HG03095 (cell line): Measurements from ENCODE around the gene TFF1.

Source experiments
- ATAC-seq: cut with Tn5 transposase; IDR thresholded peaks from one replicate; pipeline ENCODE4 v1.9.1; 2021; ENCODE audit warnings: moderate library complexity; ENCODE audit not compliant: unreplicated experiment

The TFF1 gene

DNA sequence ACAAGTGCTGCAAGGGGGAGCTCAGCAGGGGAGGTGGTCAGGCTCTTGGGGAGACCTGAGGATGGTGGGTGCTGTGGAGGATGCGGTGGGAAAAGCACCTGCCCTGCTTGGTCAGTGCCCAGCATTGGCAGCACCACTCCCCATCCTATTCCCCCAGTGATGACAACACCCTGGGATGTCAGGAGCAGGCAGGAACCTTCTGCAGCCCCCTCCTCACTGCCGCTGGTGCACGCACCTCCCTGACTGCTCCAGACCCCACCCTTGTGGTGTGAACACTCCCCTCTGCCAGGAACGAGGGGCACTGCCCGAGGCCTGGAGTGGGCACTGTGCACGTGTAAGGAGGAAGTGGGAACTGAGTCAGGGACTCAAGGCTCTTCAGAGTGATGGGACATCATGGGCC is 17.0 kb upstream of the TFF1 start:
- ATAC-seq = no peak

DNA sequence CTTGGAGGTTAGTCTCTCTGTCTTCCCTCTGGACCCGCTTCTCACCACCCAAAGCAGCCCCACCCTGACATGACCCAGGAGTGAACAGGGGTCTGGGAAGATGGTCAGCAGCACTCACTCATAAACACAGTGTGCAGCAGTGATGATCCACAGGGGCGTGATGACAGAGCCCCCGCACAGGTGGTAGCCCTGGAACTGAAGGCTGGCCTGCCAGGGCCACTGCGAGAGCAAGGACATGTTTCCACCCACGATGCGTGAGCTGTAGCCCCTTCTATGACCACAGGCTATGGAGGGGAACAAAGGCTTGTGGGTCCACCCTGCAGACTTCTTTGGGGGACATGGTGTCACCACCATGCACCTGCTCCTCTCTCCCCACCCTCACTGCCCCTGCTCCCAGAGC is 16.6 kb upstream of the TFF1 start:
- ATAC-seq = no peak

DNA sequence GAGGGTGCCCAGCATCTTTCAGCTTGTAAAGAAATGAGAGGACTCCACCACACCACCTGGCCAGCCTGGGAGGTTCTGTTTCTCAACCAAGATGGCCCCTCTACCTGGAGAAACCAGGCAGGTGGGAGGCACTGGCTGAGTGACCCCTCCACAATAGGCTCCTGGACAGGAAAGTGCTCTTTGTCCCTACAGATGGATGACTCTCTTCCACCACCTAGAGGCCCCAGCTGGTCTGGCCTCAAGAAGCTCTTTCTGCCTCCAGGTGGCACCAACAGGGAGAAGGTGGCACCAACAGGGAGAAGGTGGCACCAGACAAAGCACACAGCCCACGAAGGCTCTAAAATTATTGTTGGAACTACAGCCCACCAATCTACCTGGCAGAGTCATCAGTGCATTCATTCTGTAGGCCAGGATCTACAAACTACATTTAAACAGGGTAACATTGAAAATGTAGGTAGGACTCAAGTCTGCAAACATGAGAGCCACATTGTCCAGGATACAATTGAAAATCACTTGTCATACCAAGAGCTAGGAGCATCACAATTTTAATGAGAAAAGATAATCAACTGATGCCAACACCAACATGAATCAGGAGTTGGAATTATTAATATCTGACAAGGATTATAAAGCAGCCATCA is 15.1 kb upstream of the TFF1 start:
- no peak for ATAC-seq

DNA sequence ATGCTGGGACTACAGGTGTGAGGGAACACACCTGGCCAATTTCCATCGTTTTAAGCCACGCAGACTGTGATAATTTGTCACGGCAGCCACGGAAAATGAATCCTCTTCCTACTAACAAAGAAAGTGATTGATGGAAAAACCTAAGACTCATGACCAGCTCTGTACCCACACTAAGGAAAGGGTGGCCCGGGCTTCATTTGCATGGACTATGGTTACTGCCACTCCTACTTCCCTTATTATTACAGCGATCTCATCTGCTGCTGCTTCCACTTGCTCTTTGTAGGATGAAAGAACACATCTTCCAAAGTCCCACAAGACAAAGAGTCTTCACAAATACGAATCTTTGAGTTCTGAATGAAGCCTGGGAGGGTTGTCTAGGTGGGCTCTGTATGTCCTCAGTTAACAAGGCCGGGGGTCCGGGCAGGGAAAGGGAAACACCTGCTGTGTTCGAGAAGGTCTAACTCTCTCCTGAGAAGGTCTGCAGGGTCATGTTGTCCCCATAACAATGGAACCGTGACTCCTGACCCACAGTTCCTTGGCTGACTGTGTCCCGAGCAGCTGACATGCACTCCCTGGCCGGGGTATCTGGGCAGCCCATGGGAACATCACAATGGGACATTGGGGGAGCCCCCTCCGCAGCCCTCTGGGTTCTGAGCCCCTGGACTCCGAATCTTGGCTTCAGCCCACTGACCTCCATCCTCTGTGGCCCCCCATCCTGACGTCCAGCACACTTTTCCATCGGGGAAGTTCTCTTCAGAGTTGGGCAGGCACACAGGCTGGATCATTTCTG is 13.3 kb upstream of the TFF1 start:
- ATAC-seq = no peak

DNA sequence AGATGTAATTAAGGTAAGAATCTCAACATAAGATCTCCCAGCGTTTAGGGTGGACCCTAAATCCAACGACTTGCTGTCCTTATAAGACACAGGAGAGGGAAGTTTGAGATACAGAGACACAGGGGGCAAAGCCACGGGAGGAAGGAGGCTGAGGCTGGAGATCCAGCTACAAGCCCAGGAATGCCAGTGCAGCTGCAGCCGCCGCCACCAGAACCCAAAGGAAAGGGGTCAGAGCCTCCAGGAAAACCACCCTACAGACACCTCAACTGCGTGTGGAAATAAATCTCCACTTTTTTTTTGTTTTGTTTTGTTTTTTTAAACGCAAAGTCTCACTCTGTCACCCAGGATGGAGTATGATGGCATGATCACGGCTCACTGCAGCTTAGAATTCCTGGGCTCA is 12.1 kb upstream of the TFF1 start:
- ATAC-seq = no peak

DNA sequence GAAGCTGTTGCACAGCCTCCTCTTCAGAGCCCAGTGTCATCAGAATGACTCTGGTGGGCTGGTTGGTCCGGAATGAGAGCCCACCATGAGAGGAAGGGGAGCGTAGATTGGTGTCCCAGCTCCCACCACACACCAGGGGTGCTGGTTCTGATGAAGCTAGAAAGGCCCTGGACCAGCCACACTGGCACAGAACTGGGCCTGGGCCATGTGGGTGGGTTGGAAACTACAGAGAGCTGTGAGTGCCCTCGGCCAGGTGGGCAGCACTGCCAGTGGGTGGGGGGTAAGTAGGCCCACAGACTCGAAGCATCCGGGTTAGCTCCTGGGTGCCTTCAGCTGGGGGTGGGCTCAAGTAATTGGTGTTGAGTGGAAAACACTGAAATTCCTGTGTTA is 11.6 kb upstream of the TFF1 start:
- no peak for ATAC-seq

DNA sequence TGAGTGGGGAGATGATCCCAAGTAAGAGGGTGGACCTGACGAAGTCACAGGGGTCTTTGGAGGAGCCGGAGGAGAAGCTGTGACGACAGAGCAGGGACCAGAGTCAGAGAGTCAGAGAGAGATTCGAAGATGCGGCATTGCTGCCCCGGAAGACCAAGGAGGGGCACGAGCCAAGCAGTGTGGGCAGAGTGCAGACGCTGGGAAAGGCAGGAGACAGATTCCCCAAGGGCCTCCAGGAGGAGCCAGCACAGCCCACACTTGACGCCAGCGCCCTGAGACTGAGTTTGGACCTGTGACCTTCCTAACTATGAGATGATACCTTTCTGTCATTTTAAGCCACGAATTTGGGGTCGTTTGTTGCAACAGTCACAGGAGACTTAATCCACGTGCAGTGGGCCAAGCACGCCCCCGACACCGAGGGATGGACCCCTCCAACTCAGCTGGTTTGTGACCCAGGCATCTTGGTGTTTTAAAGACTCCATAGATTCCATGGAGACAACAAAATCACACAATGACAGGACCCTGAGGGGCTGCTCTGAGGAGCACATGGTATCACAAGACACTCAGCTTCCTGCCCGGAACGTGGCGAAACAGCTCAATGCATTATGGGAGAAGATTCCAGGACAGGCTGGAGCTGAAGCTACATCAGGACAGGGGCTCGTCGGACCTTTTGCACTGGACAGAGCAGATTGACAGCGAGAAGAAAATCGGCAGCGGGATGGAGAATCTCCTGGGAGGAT is 11.0 kb upstream of the TFF1 start:
- no peak for ATAC-seq

DNA sequence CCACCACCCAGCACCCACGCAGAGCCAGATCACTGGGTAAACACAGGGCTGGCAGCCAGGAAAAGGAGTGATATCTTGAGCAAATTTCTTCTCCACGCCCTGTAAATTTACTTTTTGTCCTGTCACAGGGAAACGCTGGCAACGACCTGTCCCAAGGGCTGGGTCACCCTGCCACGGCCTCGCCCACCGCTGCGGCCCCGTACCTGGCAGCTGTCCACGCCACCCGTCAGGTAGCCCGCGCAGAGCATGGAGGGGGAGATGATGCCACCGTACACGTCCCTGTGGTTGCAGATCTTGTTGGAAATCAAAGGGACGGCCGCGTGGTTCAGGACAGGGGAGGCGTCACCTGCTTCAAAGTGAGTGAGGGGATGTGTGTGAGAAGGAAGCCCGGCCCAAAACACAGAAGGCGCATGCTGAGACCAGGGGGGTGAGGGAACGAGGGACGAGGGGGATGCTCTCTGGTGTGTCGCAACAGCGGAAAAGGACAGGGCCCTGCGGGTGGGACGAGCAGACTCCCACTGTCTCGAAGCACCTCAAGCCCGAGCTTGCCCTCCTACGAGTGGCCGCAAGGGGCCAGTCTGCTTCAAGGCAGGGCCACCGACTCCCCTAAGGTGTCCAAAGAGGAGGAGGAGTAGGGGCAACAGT is 10.1 kb upstream of the TFF1 start:
- no peak for ATAC-seq

DNA sequence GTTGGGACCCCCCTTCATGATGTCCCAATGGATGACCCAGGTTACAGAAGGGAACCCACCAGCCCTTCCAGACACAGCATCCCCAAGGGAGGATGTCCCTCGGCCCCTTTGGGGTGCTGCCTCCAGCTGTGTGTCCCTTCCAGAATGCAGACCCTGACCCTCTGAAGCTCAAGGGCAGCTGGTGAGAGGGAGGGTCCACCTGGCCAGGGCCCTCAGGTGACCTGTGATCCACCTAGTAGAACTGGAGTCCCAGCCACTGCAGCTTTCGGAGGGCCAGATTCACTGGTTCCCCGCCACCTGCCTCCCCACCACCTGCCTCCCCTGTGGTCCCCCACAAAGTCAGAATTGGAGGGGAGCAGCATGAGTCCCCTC is 9.6 kb upstream of the TFF1 start:
- no peak for ATAC-seq

DNA sequence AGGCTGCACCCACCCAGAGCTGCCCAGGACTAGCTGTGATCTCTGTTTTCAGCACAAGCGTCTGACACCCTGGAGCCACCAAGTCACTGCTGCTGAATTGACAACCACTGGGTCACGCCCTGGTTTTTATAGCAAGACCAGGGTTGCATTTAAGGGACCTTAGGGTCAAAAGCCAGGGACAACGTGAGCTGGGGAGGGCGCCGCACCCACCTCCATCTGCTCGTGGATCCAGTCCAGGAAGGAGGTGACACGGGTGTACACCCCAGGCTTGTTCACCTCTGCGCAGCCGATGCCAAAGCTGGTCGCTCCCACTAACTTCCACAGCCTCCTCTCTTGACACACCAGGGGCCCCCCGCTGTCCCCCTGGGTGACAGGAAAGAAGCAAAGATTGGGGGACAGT is 9.2 kb upstream of the TFF1 start:
- no peak for ATAC-seq

DNA sequence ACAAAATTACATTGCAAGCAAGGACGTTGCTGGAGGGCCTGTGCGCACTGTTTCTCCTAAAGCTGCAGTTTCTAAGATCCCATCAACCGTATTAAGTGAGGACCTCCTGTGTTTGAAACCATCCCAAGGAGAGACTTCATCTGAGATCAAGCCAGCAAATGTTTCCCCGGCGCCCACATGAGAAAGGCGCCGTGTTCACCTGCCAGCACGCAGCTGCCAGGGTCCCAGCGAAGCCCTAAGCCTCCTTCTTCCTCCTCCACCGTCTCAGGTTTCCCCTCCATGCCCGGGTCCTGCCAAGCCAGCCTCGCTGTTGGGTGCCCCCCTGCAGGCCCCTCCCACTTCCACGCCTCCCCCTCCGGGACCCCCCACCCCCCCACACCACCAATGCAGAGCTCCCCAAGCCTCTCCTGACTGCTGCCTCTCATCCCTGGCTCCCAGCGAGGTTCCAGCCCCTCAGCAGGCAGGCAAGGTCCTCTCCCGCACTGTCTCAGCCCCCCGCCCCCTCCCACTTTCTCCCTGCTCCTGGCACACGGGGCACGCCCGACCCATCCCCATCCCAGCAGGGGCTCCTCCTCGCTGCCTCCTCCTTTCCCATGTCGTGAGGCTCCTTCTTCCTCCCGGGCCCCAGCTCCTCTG is 8.6 kb upstream of the TFF1 start:
- no peak for ATAC-seq

DNA sequence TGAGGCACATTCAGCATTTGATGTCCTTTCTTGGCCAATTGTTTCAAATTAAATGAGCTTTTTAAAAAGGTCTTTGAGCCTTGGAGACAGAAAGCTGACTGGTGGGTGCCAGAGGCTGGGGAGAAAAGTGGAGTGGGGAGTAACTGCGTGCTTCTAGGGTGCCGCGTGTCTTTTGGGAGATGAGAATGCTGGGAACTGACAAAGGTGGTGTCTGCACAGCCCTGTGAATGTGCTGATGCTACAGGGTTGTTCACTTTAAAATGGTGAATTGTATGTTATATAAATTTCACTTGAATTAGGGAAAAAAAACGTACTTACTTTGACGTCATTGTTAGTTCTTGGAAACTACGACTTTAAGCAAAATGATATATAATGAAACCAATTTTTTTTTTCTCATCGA is 8.1 kb upstream of the TFF1 start:
- no peak for ATAC-seq

DNA sequence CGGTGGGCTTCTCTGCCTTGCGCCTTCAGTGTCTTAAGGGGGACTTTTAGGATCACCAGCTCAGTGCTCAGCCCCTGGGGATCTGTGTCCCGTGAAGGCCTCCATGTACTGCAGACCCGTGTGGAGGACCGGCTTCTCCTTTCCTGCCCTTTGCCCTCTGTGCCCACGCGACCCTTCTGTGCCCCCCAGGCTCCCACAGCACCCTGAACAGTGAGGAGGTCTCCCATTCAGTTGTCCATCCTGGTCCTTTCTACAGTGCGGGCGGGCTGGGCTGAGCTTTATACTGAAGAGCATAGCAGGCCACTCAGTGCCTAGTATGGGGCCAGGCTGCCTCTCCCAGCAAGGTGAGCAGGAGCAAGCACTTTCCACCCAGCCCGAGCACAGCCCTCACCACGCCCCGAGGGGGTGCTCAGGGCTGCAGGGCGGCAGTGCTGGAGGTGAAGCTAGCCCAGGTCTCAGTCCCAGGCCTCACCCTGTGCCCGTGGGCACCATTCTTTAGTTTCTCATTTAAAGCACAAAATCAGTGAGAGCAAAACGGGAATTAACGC is 7.6 kb upstream of the TFF1 start:
- no peak for ATAC-seq

DNA sequence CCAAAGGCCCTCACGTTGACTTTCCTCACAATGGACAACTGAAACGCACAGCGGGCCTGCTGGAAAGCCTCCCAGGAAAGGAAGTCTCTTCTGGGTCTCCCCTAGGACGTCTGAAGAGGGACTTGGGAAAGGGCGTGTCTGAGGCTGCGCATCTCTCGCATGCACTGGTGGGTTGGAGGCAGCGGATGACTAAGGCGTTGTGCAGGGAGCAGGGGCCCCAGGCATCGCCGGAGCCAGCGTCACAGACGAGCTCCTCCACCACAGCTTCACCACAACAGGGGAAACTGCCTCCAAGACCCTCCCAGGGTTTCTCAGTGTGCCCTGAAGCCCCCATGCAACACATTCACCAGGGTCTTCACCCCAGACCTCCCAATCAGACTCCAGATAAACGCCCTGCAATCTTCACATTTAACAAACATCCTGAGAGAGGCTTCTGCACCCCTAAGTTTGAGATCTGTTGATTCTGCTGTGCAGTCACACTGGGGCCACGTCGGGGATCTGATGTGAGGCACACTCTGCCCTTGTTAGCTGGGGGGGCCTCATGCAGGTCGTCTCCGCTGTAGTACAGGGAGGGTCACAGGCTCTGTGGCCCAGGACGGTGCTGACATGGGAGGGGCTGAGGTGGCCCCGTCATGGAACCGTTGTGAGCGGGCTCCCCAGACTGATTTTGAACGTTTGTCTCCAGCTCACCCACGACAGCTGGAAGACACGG is 7.0 kb upstream of the TFF1 start:
- ATAC-seq = no peak

DNA sequence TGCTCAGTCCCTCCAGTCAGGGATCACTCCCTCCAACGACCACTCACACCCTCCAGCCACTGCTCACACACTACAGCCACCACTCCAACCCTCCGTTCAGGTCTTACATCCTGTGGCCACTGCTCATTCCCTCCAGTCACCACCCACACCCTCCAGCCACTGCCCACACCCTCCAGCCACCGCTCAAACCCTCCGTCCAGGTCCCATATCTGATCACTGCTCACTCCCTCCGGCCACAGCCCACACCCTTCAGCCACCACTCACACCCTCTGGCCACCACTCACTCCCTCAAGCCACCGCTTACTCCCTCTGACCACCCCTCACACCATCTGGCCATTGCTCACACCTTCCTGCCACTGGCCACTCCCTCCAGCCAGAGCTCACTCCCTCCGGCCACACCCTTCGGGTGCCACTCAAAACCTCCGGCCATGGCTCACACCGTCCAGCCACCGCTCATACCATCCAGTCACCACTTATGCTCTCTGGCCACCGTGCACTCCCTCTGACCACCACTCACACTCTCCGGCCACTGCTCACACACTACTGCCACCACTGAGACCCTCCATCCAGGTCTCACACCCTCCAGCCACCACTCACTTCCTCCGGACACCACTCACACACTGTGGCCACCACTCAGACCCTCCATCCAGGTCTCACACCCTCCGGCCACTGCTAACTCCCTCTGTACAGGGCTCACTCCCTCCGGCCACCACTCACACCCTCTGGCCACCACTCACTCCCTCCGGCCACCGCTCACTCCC is 4.7 kb upstream of the TFF1 start:
- no peak for ATAC-seq

DNA sequence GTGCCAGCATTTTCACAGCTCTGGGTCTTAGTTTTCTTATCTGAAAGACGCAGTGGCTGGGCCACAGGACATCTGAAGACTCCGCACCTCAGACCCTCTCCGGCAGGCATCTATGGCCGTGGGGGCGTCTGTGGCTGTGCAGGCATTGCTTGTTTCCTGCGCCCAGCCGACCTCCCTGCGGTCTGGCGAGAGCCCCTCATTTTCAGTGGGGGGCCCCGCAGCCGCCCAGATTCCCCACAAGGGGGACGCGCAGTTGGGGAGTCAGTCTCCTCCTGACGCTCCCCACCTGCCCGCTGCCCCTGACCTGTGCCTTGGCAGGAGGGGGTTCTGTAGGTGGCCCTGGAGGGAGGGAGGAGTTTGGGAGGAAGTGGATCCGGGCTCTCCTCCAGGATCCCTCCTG is 3.5 kb upstream of the TFF1 start:
- ATAC-seq = no peak

DNA sequence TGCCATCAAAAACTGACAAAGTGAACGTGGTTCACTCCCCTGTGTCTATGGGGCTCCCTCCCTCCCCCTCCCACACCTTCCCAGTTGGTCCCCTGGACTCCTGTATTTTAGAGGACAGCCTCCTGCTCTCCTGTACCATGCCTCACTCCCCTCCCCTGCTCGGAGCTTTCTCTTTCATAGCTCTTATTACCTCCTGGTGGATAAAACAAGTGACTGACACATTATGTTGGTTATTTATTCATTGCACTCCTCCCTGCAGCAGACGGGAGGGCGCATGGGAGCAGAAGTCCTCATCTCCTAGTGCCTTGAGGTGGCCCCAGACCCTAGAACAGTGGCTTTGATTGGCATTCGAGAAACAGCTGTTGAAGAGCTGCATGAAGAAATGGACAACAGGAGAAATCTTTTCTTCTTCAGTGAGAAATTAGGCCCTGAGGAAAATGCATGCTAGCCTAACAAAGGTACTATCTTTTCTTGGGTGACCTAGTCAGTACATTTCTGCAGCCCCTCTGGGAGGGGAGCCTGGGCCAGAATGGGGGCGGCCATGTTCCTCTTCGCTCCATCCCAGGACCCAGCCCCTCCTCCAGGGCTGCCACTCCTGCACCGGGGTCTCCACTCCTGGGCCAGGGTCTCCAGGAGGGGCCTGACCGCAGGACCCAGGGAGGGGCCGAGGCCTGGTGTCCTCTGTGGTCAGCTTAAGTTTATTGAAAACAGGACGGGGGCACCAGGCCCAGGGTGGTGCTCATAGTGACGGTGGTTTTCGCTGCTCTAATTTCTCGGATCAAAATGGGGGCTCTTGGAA is 1.2 kb upstream of the TFF1 start:
- ATAC-seq = no peak

DNA sequence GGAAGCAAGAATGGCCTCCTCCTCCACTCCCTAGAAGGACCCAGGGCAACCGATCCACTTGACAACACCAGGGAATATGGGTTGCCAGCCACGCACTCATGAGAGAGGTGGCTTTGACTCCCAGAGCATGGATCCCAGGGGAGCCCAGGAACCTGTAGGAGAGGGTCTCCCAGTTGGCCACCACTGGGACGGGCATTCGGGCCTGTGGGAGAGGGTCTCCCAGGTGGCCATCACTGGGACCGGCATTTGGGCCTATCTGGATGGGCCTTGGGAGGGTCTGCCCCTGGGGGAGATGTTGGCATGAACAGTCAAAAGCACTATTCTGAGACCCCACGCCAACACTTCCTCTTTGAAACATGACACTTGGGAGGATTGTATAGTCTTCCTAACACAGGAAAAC is 565 bp downstream of the TFF1 start:
- no peak for ATAC-seq
